Measurements from ENCODE around the gene DEK.

- TF ChIP-seq MYC (IDR thresholded peaks at IDR 0.05; ENCODE audit: low read depth, low read length) (no peak), CTCF (IDR thresholded peaks at IDR 0.05; ENCODE audit: low read depth, low read length) (no peak)
Measured at GRCh38 chr6:18269717-18270116, 5.4 kb upstream of the DEK start.
